OCI-LY7 (cell line): ENCODE results near the gene PREPL.

ENCODE experiments used
- CTCF ChIP-seq: fragments of 200-600 bp; sonication (generic); conservative IDR thresholded peaks from 2 replicates; pipeline ENCODE4 v1.5.1; 2014; ENCODE audit warnings: mild to moderate bottlenecking, antibody characterized with exemption, low read length, moderate library complexity, mixed read lengths
- EZH2phosphoT487 ChIP-seq: fragments of 200-600 bp; sonication (generic); IDR thresholded peaks from 2 replicates; pipeline ENCODE4 v1.6.1; 2018; ENCODE audit warnings: low read depth, borderline replicate concordance, mild to moderate bottlenecking, mixed run types, antibody characterized with exemption, low read length, moderate library complexity, mixed read lengths

DNA sequence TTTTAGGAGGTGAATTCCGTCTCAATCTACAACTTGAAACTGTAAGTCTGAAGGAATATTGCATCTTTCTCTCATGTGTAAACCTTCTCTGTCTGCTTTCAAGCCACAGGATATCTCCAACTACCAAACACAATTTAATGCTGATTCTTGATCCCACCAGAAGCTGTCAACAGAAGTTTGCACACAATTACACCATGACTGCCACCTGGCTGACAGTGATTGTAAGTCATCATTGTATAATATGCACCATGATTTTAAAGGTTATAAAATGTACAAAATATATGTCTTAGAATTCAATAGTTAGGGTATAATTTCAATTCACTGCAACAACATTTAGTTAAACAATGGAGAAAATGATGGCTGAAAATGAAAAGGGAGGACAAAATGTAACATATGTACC is 18.4 kb downstream of the PREPL start:
- peak; percentile 77 for TF ChIP-seq CTCF
- no peak for TF ChIP-seq EZH2phosphoT487
